Stimulated activated CD8-positive, alpha-beta memory T cell treated with anti-CD3 and anti-CD28 coated beads, Interleukin-4, amount 100 ng/mL, for 48 hours (primary cell): ENCODE results near the gene TSPAN4.

Source experiments
- DNase-seq: peaks from one replicate; pipeline ENCODE4 v3.0.0-alpha.2; 2020

The TSPAN4 gene, protein sequence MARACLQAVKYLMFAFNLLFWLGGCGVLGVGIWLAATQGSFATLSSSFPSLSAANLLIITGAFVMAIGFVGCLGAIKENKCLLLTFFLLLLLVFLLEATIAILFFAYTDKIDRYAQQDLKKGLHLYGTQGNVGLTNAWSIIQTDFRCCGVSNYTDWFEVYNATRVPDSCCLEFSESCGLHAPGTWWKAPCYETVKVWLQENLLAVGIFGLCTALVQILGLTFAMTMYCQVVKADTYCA

DNA sequence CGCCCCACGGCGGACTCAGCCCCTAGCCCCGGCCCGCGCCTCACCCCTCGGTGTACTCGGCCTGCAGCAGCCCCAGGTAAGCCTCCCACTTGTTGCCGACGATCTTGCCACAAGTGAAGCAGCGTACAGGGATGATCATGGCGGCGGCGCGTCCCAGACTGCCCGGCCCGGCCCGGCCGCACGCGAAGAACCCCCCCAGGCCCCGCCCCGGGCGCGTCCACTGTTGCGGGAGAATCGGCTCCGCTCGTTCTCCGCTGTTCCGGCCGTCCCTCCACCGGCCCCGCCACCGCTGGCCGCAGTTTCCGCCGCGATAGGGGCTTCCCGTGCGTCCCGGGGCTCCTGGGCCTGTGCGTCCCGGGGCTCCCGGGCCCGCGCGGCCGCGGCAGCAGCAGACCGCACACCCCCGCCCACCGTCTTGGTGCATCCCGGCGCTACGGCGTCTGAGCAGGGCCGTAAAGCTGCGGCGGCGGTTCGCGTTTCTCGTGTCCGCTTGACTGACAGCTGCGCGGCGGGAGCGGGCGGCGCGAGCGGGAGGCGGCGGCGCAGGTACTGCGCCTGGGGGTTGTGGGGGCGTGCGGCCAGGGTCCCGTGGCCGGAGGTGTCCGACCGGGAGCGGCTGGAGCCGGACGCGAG, at the start of gene TSPAN4, which contains the start of gene POLR2L:
Gene TSPAN4 (plus strand): TSS at position 483 of the 633 bp plus-strand sequence. CDS start 7,453 bp downstream, outside the sequence.
Gene POLR2L (minus strand): TSS at position 160 of the 633 bp plus-strand sequence. CDS start 21 bp downstream, at position 139.
- peak; percentile 91 for DNase-seq

DNA sequence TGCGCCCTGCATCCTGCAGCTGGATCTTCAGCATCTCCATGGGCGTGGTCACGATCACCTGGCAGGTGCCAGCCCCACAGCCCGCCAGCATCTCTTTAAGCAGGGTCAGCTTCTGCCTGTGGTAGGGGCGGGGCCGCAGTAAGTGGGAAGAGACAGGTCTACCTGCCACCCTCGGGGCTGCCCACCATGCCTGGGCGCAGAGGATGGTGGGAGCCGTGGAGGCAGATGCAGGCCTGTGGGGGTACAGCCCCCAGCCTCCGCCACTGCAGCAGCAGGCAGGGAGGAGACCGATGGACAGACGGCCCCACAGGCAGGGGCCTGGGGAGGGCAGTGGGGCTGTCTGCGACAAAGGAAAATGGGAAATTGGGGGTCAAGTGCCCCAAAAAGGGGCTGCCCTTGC, 49.8 kb upstream of the TSPAN4 start:
- no peak for DNase-seq

DNA sequence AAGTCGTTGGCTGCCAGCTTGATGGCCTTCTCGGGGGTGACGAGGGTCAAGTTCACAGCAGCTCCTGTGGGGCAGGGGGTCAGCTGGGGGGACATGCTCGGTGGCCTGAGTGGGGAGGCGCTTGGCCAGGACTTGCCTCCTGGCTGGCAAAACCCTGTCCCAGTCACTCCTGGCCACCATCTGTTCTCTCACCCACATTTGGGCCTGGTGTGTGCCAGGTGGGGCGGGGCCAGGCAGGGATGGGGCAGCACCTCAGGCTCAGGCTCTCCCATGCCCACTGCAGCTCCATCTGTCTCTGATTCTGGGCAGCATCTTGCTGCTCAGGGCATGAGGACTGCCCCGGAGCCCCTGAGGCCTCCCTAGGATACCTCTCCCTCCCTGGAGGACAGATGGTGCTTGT, 49.1 kb upstream of the TSPAN4 start:
- DNase-seq = no peak

DNA sequence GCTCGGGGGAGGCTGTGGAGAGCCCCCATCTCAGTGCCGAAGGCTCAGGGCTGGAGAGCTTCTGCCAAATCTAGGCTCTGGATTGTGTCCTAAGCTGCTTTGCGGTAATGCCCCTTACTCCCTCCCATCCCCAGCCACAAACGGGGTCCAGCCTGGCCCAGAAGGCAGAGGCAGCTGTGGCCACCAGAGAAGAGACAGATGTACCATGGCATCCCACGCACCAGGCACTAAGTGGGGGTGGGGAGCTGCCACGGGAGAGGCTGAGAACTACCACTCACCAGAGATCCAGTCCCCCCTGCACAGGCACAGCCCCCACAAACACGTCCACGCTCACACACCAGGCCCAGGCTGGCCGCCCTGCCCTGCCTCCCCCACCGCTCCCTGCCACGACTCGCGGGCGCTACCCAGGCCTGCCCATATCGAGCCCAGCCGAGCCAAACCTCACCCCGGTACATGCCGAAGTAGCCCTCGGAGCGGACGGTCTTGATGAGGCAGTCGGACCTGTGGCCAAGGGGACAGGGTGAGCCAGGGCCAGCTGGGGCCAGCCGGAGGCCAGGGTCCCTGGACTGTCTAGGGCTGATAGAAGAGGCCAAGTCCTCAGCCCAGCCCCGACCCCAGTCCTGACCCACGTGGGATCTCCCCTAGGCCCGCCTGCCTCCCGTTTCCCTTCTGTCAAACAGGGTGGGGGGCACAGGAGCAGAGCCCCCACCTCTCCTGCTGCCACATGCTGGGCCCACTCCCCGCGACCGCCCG, 48.5 kb upstream of the TSPAN4 start:
- DNase-seq = no peak

DNA sequence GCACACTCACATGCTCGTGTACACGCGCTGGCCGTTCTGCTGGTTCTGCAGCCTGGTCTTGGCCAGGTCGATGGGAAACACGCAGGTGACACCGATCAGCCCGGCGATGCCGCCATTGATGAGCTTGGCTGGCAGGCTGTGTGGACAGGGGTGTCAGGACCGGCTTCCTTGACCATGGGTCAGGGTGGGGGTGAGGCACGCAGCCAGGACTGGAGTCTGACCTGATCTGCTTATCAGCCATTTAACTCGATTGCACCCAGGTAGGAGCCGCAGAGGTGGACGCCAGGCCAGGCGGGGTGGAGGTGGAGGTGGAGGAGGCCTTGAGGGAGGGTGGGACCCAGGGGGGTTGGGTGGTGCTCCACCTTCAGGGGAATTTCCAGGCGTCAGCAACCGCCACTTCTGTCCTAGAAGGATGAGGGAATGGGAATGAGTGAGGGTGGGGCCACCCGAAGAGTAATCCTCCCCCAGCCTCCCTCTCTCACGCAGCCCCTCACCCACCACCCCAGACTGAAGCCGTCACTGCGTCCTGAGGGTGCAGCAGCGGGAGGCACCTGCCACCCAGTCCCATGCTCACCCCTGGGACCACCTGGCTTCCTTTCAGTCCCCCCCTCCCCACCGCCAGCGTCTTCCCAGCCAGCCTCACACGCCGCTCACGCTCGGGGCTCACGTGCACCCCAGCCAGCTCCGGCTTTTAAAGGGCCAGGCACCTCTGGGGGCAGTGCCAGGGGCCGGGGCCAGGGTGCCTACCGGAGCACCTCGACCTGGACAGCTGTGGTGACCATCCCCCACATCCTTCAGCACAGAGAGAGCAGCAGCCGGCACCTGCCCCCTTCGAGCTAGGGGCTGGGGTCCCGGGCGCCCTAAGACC, 47.7 kb upstream of the TSPAN4 start:
- DNase-seq = no peak

DNA sequence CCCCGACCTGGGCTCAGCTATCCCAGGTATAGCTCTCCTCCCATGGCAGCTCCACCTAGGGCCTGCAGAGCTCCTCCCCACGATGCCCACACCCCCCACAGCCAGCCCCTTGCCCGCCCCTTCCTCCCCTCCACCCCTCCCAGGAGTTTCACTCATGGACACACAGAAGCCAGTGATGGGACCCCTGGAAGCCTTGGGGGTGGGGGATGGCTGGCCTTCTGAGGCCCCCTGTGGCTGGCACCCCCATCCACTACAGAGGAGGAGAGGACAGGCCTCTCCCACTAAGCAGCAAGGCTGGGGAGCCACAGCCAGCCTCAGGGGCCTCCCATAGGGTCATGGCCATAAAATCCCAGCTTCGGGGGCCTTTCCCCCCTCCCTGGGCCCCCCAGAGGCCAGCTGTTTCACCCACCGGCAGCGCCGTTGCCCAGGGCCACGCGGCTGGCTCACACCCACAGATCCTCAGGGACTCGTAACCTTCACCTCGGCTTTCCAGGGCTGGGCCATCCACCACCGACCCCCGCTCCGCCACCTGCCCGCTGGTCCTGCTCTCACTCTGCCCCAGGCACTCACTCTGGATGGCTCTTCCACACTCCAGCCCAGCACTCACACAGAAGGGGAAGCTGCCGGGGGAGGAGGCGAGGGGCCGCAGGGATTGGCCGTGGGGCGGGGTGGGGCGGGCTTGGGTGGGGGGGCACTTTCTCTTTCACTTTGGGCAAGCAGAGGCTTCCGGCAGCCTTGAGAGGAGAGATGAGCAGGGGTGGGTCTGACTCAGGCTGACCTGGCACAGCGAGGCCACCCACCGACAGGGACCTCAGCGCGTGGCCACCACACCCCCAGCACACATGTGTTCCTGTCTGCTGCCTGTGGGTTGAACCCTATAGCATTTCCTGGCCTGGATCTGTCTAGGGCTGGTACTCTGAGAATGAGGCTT, 46.8 kb upstream of the TSPAN4 start:
- peak; percentile 89 for DNase-seq

DNA sequence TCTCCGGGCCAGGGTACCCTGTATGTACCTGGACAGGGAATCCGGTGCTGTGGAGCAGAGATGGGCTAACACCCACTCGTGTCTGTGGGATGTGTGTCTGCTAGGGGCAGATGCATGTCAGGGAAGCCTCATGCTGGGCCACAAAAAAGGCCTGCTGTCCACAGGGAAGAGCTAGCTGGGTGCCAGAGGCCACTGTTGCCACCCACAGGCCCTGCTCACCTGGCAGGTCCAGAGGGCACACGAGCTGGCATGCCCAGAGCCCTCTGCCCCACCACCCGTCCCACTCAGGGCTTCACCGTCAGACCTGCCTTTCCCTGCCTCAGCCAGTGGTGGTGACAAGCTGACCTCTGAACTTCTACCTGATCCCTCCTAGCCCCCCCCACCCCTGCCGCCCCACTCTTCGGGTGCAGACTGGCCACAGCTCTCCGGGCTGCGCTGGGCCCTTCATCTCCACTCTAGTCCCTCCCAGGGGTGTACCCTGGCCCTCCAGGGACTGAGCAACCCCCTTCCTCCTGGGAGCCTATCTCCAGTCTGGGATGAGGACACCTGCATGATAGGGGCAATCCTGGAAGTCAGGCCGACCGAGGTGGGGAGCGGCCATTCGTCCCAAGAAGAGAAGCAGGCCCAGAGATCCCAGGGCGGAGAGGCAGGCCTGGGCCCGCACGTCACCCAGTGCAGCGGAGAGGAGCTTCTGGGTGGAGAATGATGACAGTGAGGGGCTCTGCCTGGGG, 45.9 kb upstream of the TSPAN4 start:
- DNase-seq = no peak

DNA sequence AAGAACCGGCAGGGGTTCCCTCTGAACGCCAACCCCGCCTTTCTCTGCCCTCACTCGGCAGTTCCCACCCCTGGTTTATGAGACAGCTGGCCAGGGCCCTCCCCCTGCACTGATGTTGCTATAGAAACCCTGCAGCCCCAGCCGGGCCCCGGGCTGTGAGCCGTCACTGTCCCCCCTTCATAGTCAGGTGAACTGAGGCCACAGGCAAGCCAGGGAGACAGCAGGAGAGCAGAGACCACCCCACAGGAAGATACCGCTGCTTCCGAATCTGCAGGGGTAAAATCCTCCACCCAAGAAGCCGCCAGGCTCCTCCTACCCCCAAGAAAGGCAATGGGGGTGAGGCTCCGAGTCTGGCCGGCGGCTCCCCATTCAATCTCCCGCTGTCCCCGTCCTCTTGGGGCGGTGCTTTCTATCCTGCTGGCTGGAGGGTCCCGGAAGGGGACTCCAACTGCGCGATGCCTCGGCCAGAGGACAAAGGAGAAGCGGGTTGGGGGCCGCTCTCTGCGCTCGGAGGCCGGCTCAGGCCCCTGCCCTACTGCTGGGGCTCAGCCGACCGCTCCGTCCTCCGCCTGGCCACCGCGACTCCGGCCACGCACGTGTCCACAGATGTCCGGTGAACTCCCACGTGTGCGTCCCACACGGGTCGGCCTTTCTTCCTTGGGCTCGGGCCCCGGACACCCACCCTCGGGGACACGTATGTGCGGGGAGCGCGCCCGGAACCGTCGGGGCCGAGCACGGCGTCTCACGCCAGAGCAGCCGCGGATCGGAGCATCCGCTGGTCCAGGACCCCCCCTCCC, 45.2 kb upstream of the TSPAN4 start:
- peak; percentile 86 for DNase-seq

DNA sequence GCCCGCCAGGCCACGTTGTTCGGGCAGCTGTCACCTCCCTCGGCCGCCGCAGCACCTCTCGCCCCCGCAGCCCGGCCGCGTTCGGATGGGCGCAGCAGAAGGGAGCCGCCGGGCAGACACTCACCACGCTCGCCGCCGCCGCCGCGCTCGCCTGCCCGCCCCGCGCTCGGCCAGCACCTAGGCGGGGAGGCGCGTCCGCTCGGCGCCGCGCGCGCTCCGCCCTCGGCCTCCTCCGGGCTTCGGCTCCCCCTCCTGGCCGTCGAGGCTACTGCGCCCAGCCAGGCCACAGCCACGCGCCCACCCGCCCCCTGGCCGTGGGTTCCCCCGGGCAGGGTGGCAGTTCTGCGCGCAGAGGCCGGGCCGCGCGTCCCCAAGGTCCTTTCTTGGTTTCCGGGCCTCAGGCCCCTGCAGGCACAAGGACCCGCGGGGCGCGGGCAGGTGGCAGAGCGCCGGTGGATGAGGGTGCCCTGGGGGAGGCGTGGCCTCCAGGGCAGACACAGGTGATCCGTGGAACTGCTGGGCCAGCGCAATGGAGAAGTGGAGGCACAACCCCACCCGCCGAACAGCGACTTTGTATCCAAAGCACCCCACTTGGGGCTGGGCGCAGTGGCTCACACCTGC, 44.4 kb upstream of the TSPAN4 start, which contains the start of gene SLC25A22:
Gene SLC25A22 (minus strand): TSS at position 189 of the 621 bp plus-strand sequence. CDS start 3,275 bp downstream, outside the sequence.
- peak; percentile 91 for DNase-seq

DNA sequence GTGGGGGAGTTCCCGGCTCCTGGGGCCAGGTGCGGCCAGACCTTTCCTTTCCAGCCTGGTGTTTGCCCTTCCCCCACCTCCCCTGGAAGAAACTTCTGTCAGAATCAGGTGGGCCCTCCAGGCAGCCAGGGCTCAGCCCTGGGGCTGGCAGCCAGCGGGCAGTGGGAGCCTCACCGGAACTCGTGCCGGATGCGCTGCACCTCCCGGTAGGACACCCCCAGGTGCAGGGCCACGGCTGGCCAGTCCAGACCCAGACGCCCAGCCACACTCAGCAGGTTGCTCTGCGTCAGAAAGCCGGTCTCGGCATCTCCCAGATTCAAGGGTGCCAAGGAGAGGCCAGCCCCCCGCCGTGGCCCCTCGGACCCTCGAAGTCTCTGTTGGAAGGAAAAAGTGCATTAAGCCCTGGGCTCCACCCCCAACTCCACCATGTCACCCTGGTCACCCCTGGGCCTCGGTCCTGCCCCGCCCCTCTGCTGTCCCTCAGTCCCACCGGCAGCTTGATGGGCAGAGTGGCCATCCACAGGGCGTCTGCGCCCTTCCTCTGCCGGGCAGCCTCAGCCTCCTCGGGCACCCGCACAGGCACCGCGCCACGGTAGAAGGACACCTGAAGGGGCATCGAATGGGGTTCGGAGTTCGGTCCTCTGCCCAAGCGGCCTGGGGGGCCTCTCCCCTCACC, 42.9 kb upstream of the TSPAN4 start:
- DNase-seq = no peak

DNA sequence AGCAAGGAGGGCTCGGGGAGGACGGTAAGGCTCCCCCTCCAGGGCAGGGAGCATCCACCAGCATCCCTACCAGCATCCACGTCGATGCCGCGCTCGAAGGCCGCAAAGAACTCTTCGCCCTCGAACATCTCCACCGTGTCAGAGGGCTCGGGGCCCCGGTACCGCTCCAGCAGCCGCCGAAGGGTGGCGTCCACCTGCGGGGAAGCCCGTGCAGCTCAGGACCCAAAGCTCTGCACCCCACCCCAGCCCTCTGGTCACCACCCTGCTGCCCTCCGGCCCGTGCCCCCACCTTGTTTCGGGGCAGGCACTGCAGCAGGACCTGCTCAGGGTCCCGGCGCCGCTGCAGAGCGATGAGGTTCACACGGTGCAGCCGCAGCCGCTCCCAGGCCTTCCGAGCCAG, 42.2 kb upstream of the TSPAN4 start:
- no peak for DNase-seq

DNA sequence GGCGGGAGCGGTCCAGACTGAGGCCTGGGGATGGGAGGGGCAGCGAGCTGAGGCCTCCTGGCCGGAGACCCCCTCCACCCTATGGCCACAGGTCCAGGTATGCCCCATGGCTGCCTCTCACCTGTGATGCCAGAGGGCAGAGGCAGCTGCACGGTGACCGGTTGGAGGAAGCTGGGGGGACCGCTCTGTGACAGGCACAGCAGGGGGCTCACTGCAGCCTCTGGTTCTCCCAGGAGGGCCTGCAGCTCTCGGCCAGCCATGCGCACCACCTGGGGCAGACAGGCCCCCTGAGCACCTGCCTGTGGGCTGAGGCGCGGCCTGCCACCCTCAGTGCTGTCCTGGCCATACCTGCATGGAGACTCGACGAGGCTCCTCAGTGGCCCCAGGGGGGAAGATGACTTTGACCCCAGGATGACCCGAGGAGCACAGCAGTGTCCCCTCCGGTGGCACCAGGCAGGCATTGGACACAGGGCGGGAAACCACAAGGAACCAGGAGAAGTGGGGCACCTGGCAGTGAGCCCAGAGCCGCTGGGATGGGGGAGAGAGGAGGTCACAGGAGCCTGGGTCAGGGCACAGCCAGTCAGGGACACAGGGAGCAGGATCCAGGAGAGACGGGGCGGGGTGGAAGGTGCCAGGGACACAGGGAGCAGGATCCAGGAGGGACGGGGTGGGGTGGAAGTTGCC, 41.4 kb upstream of the TSPAN4 start:
- no peak for DNase-seq

DNA sequence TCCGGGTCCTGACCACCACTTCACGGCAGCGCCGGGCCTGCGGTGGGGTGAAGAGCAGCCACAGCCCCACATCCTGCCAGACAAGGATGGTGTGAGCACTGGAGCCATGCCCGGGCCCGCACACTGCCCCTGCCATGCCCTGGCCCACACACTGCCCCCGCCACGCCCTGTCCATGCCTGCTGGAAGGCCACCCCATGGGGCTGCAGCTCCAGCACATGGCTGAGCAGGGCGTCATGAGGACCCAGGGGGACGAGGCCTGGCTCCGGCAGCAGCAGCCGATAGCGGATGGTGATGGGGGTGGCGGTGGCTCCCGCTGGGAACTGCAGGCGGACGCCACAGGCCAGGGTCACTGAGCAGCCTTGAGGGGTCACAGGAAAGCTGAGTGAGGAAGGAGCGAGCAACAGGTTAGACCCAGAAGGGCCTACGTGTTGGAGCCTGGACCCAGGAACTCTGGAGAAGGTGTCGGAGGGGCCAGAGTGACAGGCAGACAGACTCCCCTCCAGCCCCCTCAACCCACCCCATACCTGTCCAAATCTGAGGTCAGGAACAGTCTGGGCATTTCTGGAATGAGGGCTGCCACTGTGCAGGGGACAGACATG, 40.5 kb upstream of the TSPAN4 start:
- no peak for DNase-seq

DNA sequence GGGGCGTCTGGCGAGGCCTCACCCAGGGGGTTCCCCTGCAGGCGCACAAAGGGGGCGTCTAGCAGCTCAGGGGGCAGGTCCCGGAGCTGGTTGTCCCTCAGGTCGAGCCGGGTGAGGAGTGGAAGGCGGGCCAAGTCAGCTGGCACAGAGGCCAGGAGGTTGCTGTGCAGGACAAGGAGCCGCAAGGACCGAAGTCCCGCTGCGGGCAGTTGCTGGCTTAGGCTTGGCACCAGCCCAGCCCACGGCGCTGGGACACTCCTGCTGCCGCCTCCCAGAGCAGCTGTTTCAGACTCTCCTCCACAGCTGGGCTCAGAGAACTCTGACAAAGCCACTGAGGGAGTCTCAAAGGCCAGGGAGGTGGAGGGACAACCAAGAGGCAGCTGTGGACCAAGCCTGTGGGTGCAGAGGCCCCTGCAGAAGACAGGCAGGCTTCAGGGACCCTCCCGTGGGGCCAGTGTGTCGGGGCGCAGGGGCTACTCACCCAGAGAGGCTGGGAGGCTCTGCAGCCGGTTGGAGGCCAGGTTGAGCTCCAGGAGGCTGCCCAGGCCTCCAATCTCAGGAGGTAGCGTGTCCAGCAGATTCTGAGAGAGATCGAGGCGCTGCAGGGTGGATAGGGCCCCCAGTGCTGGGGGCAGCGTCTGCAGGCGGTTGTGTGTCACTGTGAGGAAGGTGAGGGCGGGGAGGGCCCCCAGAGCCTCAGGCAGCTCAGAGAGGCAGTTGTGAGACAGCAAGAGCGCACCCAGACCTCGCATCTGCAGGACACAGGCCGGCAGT, 39.8 kb upstream of the TSPAN4 start:
- DNase-seq = no peak

DNA sequence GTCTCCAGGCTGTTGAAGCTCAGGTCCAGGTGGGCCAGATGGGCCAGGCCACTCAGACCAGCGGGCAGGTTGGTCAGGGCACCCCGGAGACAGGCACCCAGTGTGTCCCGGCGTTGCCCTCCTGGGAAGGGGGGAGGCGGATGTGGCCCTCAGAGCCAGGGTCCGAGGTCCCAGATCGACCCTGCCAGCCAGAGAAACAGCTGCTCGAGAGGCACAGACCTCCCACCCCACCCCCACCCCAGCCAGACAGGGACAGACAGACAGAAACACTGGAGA, 39.2 kb upstream of the TSPAN4 start:
- no peak for DNase-seq

DNA sequence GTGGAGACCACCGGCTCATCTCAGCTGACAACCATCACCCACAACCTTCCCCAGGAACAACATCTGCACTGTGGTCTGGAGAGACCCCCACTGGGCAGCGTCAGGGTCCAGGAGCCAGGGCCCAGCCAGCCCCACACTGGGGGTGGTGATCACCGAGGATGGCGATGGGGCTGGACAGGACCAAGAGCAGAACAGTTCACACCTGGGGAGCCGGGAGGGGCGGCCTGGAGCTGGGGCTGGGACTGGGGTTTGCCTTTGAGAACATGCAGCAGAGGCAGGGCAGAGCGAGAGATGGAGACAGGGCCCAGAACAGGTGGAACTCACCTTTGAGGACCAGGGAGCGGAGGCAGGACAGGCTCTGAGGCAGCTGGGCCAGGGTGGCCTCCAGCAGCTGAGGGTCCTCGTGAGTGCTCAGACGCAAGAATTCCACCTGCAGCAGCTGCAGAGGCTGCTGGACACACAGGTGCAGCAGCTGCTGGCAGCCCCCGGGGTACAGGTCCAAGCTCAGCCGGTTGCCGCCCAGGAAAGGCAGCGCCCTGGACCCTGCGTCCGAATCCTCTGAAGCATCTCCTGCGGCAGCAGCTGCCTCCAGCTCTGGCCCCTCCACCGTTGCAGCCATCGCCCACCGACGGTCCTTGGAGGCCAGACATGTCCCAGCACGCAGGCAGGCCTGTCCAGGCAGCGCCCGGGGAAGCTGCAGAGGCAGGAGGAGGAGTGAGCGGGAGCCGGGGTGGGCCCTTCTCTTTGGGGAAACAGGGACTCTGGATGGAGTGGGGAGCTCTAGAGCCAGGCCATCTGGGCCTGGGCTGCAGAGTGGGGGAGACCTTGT, 38.7 kb upstream of the TSPAN4 start:
- no peak for DNase-seq

DNA sequence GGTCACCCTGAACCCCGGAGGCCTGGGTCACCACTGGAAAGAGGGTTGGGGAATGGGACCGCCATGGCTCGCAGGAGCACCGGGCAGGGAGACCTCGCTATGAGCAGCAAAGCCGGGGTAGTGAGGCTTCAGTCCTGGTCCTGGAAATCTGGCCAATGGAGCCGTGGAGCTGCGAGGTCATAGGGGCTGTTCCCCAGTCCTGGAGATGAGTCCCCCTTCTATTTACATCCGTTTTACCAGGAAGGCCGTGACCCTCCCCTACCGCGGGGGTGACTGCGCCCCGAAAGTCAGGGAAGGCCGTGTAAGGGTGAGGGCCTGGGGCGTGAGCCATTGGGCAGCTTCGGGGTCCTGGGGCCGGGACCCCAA, 38.1 kb upstream of the TSPAN4 start:
- no peak for DNase-seq
